AG10803 (cell line): ENCODE data around the gene NUDT17.
A peak's percentile ranks its signal among the peaks of the same experiment; 100 is the strongest.

Source experiments
- DNase-seq: peaks from one replicate; pipeline ENCODE4 v3.0.0; 2010; ENCODE audit warnings: low read depth
- H3K4me3 ChIP-seq: 2 replicates; pipeline ENCODE4 v1.5.1; 2011; ENCODE audit warnings: mild to moderate bottlenecking, low read length, control low read depth
- TF ChIP-seq, protein P1 (sequence below): conservative IDR thresholded peaks from 2 replicates; pipeline ENCODE4 v1.5.1; 2011; ENCODE audit warnings: mild to moderate bottlenecking, low read length, control low read depth, inconsistent platforms

Gene NUDT17

GRCh38 chr1:145879775-145880174 is 34.3 kb downstream of the NUDT17 start:
- H3K4me3 ChIP-seq, result no peak overlapping the region
- TF ChIP-seq, protein P1, sequence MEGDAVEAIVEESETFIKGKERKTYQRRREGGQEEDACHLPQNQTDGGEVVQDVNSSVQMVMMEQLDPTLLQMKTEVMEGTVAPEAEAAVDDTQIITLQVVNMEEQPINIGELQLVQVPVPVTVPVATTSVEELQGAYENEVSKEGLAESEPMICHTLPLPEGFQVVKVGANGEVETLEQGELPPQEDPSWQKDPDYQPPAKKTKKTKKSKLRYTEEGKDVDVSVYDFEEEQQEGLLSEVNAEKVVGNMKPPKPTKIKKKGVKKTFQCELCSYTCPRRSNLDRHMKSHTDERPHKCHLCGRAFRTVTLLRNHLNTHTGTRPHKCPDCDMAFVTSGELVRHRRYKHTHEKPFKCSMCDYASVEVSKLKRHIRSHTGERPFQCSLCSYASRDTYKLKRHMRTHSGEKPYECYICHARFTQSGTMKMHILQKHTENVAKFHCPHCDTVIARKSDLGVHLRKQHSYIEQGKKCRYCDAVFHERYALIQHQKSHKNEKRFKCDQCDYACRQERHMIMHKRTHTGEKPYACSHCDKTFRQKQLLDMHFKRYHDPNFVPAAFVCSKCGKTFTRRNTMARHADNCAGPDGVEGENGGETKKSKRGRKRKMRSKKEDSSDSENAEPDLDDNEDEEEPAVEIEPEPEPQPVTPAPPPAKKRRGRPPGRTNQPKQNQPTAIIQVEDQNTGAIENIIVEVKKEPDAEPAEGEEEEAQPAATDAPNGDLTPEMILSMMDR, result no peak
- no peak for DNase-seq

DNA sequence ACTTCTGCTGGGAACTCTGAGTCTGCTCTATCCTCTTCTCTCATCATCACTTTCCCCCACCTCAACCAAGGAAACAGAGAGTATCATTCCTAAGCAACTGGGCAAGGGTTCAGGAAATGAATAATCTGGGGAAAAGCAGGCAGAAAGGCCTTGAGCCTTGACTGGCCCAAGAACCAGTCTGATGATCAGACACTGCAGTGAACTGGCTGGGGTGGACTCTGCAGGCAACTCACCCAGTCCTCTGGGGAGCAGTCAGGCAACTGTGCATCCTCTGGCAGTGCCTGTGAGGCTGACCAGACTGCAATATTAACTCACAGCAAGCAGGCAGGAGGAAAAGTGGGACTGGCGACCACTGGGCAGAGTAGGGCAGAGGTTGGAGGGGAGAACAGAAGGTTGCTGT is 39.2 kb downstream of the NUDT17 start:
- DNase-seq, result peak; percentile 63
- H3K4me3 ChIP-seq, result no peak overlapping the region
- TF ChIP-seq, protein P1, result no peak

GRCh38 chr1:145885738-145886287 is 40.4 kb downstream of the NUDT17 start, which contains the start of gene ANKRD35:
Gene ANKRD35, minus strand, starts transcription at chr1:145885866. Its CDS starts 108 bp downstream, at chr1:145885758.
- peak within 1 kb of the TSS; percentile 74 for H3K4me3 ChIP-seq
- TF ChIP-seq, protein P1, result no peak
- DNase-seq, result peak; percentile 35

GRCh38 chr1:145886390-145886789 is 41.0 kb downstream of the NUDT17 start:
- H3K4me3 ChIP-seq, result peak overlapping the region; percentile 74

DNA sequence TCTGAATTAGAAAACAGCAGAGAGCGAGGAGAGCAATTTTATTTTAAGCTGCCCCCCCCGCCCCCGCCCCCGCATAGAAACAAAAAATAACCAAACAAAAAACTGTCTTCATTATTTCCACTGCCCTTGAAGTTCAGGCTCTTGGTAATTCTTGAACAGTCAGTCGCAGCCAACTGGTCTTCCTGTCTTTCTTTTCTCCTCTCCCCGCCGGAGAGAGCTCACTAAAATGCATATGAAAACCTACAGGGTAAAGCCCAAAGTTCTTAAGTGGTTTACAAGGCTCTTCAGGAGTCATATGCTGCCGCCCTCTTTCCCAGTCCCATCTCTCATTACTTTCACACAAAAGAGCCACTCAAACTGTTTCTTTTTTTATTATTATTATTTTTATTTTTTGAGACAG is 41.4 kb downstream of the NUDT17 start:
- H3K4me3 ChIP-seq, result no peak overlapping the region
- TF ChIP-seq, protein P1, result no peak
- DNase-seq, result no peak

More at GRCh38 chr1:145886390-145886789, 41.0 kb downstream of the NUDT17 start:
- TF ChIP-seq, protein P1, result no peak
- no peak for DNase-seq

- TF ChIP-seq, protein P1, result no peak
- no peak overlapping the region for H3K4me3 ChIP-seq
- DNase-seq, result no peak
Measured at GRCh38 chr1:145887631-145888030, 42.2 kb downstream of the NUDT17 start.

DNA sequence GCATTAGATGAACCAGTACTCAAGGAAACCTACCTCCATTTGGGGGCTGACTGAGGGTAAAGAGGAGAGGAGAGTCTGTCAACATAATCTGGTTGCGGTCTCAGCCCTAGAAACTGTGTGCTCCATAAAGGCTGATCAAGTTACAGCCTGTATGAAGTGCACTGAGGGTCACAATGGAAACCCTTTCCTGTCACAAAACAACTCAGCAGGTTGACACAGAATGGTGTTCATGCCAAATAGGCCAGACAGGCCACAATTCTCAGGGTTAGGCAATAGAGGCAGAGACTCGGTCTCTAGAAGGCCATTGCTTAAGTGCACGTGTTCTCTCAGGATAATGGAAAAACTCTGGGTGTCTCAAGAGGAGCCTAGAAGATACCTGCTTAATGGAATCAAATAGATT is 44.3 kb downstream of the NUDT17 start:
- TF ChIP-seq, protein P1, result no peak
- no peak overlapping the region for H3K4me3 ChIP-seq
- DNase-seq, result no peak
